Endodermal cell (in vitro differentiated cells): Measurements from ENCODE around the gene ERGIC1. TPM values are rescaled to one million over a fixed set of nuclear protein-coding genes. Genes with fewer than 3 reads are reported as not detected.

Experiments
- DNase-seq: peaks from one replicate; pipeline ENCODE4 v3.0.0-alpha.2; 2017
- H3K27ac ChIP-seq: 2 replicates; pipeline ENCODE4 v1.5.1; 2013; ENCODE audit warnings: mild to moderate bottlenecking, low read depth, low read length, moderate library complexity
- H3K27me3 ChIP-seq: 2 replicates; pipeline ENCODE4 v1.6.1; 2013; ENCODE audit warnings: mild to moderate bottlenecking, low read length, moderate library complexity; ENCODE audit not compliant: insufficient read depth, control insufficient read depth, poor library complexity, severe bottlenecking
- H3K36me3 ChIP-seq: 2 replicates; pipeline ENCODE4 v1.7.0; 2013; ENCODE audit warnings: mild to moderate bottlenecking, low read length, moderate library complexity; ENCODE audit not compliant: control insufficient read depth, insufficient read depth
- H3K4me1 ChIP-seq: one replicate; pipeline ENCODE4 v1.7.0; 2013; ENCODE audit warnings: low read length; ENCODE audit not compliant: control insufficient read depth, insufficient read depth
- H3K4me3 ChIP-seq: 2 replicates; pipeline ENCODE4 v1.5.1; 2013; ENCODE audit warnings: mild to moderate bottlenecking, low read length, moderate library complexity
- H3K9ac ChIP-seq: 2 replicates; pipeline ENCODE4 v1.6.1; 2013; ENCODE audit warnings: mild to moderate bottlenecking, low read length, moderate library complexity; ENCODE audit not compliant: poor library complexity, severe bottlenecking; ENCODE audit errors: extremely low read depth
- H3K9me3 ChIP-seq: 2 replicates; pipeline ENCODE4 v1.6.1; 2013; ENCODE audit warnings: mild to moderate bottlenecking, low read length, moderate library complexity; ENCODE audit not compliant: control insufficient read depth
- H3K27ac Mint-ChIP-seq: 2 replicates; pipeline ENCODE4 v1.8.0; 2020; ENCODE audit warnings: mixed read lengths
- H3K27me3 Mint-ChIP-seq: 2 replicates; pipeline ENCODE4 v1.8.0; 2021; ENCODE audit warnings: mild to moderate bottlenecking, mixed read lengths; ENCODE audit not compliant: insufficient read depth
- H3K36me3 Mint-ChIP-seq: 2 replicates; pipeline ENCODE4 v1.8.0; 2020; ENCODE audit warnings: low read depth, mixed read lengths
- H3K4me1 Mint-ChIP-seq: 2 replicates; pipeline ENCODE4 v1.8.0; 2020; ENCODE audit warnings: mixed read lengths
- H3K4me3 Mint-ChIP-seq: 2 replicates; pipeline ENCODE4 v1.8.0; 2020; ENCODE audit warnings: mild to moderate bottlenecking, moderate library complexity, mixed read lengths
- H3K9me3 Mint-ChIP-seq: 2 replicates; pipeline ENCODE4 v1.8.0; 2020; ENCODE audit warnings: mild to moderate bottlenecking, mixed read lengths
- CTCF ChIP-seq: fragments of 200-600 bp; sonication (generic); conservative IDR thresholded peaks from 2 replicates; pipeline ENCODE4 v1.5.0; 2021; ENCODE audit warnings: antibody characterized with exemption, mild to moderate bottlenecking
- WGBS, 2 experiments: methylation state at CpG; one replicate each; pipeline versions ENCODE4 v1.1.5 to v1.1.7; 2013; ENCODE audit warnings: missing lambda C conversion rate in 2 of 2, mixed read lengths in 1 of 2; ENCODE audit not compliant: insufficient coverage in 1 of 2, insufficient read length in 1 of 2; 5-methylcytosine and 5-hydroxymethylcytosine counted together
- total RNA-seq, 2 donors: library from RNA; stranded (reverse); fragmentation: NEBNext Ultra II Directional in 1 of 2; extraction: Animal tissue kit (Norgen Biotek cat#: 25700) in 1 of 2; gene quantifications; 2 replicates in 1 of 2; 3 replicates in 1 of 2; pipeline ENCODE4 v1.2.1, GENCODE V29; 2021

Gene ERGIC1
- total RNA-seq, 2 donors from 2014 or later = 81.9 to 94.8 TPM

DNA sequence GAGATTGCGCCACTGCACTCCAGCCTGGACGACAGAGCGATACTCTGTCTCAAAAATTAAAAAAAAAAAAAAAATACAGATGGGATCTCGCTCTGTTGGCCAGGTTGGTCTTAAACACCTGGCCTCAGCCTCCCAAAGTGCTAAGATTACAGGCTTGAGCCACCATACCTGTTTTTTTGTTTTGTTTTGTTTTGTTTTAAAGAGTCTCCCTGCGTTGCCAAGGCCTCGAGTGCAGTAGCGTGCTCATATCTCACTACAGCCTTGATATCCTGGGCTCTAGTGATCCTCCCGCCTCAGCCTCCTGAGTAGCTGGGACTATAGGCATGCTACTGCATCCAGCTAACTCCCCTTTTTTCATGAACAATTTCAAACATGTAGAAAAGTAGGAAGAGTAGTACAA, 156.7 kb downstream of the ERGIC1 start:
- no peak overlapping the region for H3K9ac ChIP-seq

GRCh38 chr5:172994405-172994804, 160.4 kb downstream of the ERGIC1 start:
- H3K4me3 ChIP-seq = no peak overlapping the region
- H3K36me3 ChIP-seq = peaks cover 55% of the 10 kb centered on the region
- Mint-ChIP-seq H3K4me1 (no peaks in the 10 kb centered on the region), H3K9me3 (no peaks in the 10 kb centered on the region), H3K27me3 (no peaks in the 10 kb centered on the region), H3K27ac (no peak overlapping the region), H3K4me3 (no peak overlapping the region), H3K36me3 (peaks cover 56% of the 10 kb centered on the region)
- DNase-seq = no peak
- no peak overlapping the region for H3K9ac ChIP-seq
- WGBS, 2 experiments = 80 to 89% methylated on average over 2 of the region's 2 CpGs
- TF ChIP-seq CTCF = no peak
- no peak overlapping the region for H3K27ac ChIP-seq
- H3K4me1 ChIP-seq = no peaks in the 10 kb centered on the region
- no peaks in the 10 kb centered on the region for H3K27me3 ChIP-seq
- no peaks in the 10 kb centered on the region for H3K9me3 ChIP-seq

More for the DNA sequence above, 156.7 kb downstream of the ERGIC1 start:
- Mint-ChIP-seq H3K27me3 (no peaks in the 10 kb centered on the region), H3K9me3 (no peaks in the 10 kb centered on the region), H3K4me1 (no peaks in the 10 kb centered on the region), H3K36me3 (peaks cover 56% of the 10 kb centered on the region), H3K4me3 (no peak overlapping the region), H3K27ac (no peak overlapping the region)
- Histone ChIP-seq H3K4me3 (no peak overlapping the region), H3K9me3 (no peaks in the 10 kb centered on the region), H3K27me3 (no peaks in the 10 kb centered on the region), H3K27ac (no peak overlapping the region), H3K4me1 (no peaks in the 10 kb centered on the region), H3K36me3 (peaks cover 57% of the 10 kb centered on the region)
- DNase-seq = no peak
- 97 to 100% methylated on average over 6 to 8 of the region's 8 CpGs for WGBS, 2 experiments
- no peak for TF ChIP-seq CTCF

- Mint-ChIP-seq H3K27me3 (no peaks in the 10 kb centered on the region), H3K36me3 (peaks cover 48% of the 10 kb centered on the region), H3K4me1 (peaks cover 7% of the 10 kb centered on the region), H3K4me3 (no peak overlapping the region), H3K9me3 (no peaks in the 10 kb centered on the region), H3K27ac (no peak overlapping the region)
- Histone ChIP-seq H3K9me3 (no peaks in the 10 kb centered on the region), H3K4me1 (no peaks in the 10 kb centered on the region), H3K36me3 (peaks cover 34% of the 10 kb centered on the region), H3K4me3 (no peak overlapping the region), H3K27ac (no peak overlapping the region), H3K27me3 (no peaks in the 10 kb centered on the region), H3K9ac (no peak overlapping the region)
- no peak for TF ChIP-seq CTCF
- no peak for DNase-seq
- WGBS, 2 experiments = 85 to 100% methylated on average over 2 to 3 of the region's 3 CpGs
Observed at GRCh38 chr5:172999372-172999973, 165.4 kb downstream of the ERGIC1 start.
